NCI-H2107 treated with DMSO at 0.1 percent for 48 hours (cell line): ENCODE results near the gene FN3KRP.

Source experiments
- DNase-seq: peaks from one replicate; lab custom pipeline; 2025; ENCODE audit not compliant: unreplicated experiment; lab: John Stamatoyannopoulos, UW

Gene FN3KRP

DNA sequence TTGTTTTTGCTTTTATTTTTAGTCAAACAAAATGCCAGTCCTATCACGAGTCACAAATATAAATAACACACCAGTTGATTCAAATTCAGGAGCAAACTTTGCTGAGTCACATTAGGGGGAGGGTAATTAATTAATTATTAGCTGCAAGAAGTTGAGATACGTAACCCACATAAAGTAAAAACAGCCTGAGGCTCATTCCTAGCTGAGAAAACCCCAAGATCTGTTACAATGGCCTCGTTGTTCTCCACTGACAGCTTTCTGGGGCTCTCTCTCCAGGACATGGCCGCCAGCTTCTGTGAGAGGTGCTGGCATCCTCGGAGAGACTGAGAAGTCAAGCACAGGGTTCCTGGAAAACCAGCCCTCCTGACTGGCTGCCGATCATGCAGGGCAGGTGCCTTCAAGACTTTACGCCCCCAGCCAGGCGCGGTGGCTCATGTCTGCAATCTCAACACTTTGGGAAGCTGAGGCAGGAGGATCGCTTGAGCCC, 29.1 kb upstream of the FN3KRP start:
- no peak for DNase-seq

DNA sequence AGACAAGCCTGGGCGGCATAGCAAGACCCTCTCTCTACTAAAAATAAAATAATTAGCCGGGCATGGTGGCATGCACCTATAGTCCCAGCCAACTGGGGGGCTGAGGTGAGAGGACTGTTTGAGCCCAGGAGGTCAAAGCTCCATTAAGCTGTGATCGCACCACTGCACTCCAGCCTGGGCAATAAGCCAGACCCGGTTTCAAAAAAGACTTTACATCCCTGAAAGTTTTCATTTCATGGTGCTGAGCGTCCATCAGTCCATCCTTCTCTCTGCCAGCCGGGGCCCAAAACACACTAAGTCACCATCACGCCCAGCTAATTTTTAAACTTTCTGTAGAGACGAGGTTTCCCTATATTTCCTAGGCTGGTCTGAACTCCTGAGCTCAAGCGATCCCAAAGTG, 28.6 kb upstream of the FN3KRP start:
- DNase-seq: no peak

DNA sequence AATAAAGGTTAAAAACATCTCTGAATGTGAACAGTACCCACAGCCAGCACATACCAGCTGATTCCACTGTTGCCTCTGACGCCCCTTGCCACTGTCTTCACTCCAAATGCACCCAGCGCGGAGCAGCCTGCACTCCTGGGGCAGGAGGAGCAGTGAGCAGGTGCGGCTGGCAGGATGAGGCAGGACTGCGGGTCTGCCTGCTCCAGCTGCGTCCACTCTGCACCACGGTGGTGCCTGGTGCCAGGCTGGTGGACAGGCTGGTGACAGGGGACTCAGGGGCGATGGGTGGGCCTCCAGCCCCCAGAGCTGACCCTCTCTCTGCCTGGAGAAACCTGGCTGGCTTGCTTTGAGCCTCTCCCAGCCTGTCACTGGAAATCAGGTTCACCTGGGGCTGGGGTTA, 27.4 kb upstream of the FN3KRP start:
- DNase-seq: no peak

DNA sequence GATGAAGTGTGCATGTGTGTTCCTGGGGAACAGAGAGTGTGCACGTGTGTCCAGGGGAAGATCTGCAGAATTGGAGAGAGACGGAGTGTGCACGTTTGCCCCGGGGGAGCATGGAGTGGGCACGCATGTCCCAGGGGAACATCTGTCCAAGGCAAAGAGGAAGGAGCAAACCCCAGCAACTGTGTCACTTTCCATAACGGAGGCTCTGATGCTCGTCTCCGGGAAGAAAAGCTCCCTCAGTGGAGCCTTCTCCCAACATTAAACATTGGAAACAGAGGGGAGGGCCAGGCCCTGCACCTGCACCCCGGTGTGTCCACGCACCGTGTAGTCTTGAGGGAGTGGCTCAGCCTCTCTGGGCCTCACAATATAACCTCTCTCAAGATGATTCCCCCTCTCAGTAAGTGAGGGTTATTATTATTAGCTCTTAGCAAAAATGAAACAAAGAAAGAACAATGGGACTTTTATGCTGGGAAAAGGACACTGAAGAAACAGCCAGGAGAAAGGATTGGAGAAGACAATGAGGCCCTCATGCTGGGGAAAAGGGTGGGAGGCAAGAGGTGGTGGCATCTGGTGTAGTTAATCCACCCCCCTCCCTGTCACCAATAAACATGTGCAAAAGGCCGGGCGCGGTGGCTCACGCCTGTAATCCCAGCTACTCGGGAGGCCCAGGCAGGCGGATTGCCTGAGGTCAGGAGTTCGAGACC, 25.6 kb upstream of the FN3KRP start:
- no peak for DNase-seq

DNA sequence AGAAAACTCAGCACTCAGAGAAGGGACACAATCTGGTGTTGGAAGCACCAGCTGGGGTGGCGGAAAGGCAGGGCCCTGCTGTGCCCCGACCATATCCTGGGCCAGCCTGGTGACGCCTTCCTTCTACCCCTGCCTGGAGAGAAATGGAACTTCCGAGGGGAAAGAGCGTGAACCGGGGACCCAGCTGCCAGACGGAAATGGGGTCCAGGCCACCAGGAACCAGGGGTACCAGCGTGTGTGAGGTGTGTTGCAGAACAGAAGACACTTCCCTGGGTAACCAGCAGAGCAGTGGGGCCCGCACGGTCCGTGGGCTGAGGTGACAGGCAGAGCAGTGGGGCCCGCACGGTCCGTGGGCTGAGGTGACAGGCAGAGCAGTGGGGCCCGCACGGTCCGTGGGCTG, 24.8 kb upstream of the FN3KRP start:
- no peak for DNase-seq

DNA sequence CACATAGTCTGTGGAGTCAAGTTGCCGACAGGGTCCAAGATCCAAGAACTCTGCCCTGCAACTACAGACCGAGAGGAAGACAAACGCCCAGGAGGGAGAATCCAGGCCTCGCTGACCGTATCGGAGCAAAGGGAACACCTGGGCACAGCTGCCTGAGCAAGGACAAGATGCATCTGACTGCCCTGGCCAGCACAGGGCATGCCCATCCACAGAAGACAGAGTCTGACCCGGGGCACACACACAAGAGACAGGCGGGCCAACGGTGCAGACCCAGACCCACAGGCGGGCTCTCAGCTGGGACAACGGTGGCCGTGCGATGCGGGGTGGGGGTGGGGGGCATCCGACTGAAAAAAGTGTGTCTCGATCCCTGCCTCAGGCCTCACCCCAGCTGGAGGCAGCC, 24.2 kb upstream of the FN3KRP start:
- no peak for DNase-seq

DNA sequence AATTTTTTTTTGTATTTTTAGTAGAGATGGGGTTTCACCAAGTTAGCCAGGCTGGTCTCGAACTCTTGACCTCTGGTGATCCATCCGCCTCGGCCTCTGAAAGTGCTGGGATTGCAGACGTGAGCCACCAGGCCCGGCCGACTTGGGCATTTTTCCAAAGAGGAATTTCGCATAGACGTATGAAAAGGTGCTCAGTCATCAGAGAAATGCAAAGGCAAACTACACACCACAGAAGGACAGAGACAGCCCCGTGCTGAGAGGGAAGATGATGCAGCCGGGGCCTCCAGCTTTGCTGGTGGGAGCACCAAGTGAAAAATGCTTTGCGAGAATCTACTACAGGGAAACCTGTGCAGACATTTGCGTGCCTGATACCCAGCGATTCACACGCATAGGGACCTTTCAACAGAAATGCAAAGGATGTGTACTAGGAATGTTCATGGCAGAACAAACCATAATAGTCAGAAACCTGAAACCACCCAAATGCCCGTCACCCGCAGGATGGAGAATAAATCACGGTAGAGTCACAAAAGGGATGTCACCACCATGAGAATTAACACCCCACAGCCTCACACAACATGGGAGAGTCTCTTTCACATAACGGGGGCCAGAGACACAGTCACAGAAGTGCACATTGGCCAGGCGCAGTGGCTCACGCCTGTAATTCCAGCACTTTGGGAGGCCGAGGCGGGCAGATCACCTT, 23.2 kb upstream of the FN3KRP start:
- DNase-seq: no peak

DNA sequence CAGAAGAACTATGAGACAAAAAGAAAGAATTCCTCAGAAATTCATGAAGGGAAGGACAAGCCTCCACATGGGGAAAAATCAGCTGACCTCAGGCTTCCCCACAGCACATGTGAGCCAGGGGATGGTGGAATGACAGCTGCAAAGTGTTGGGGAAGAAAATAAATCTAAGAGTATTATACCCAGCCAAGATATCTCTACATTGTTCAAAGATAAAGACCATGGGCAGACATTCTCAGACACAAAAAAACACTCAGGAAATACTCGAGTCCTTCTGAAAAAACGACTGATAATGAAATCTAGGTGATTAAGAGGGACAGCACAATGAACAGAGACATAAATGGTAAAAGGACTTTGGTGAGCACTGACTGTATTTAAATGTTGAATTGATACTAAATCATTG, 21.9 kb upstream of the FN3KRP start:
- no peak for DNase-seq

DNA sequence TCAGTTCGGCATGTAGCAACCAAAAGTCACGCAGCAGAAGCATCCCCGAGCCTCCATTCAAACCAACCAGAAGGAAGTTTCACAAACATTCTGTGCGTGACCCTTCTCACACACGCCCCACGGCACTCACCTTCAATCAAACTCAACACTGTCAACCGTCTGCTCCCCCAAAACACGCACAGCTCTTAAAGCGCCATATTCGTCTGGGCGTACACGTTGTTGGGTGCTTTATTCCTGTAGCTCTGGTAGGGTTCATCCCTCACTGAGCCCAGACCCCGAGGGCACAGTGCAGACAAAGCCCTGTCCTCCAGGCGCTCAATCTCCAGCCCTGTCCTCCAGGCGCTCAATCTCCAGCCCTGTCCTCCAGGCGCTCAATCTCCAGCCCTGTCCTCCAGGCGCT, 20.2 kb upstream of the FN3KRP start:
- no peak for DNase-seq

DNA sequence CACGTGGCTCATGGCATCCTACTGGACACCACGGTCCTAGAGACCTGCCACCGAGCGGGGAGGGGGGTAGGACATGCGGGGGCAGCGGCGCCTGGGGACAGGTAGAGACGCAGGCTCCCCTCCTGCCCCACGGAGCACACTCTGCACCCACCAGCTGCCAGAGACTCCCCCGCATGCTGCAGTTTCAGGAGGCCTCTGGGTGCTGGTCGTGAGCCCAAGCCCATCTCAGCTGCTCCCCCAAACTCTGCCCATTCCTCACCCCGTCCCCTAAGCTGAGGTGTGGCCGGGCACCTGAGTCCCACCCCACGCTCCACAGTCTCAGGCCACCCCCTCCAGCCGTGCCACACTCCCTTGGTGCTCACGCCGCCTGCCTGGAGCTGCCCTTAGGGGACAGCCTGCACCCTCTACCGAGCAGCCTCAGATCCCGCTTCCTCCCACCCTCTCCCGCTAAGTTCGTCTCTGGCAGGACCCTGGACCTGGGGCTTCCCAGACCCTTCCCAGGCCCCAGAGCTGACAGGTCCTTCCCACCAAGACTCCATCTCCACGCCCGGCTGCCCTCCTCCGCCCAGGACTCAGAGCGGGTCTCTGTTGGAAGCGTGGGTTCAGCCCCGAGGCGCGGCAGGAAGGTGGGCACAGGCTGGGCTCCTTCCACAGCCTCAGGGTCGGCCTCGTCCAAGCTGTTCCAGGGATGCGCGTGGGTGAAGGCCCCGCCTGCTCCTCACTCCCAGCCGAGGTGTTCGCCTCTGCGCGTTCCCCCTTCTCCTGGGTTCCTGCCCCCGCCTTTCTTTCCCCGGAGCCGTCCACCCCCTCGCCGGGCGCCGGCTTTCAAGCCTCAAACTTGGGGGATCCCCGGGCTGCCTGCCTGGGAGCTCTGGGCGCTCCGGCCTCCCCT, 19.3 kb upstream of the FN3KRP start:
- DNase-seq: no peak

DNA sequence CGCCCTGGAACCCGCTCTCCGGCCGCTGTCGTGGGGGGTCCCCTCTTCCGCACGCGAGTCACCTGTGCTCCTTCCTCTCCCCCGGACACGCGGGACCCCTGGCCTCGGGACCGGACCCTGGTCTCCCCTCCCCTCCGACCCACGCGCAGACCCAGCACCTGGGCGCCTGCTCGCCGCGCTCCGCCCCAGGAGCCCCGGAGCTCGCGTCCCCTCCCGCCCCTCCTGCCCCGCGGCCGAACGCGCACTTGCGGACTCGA, 18.8 kb upstream of the FN3KRP start:
- no peak for DNase-seq

DNA sequence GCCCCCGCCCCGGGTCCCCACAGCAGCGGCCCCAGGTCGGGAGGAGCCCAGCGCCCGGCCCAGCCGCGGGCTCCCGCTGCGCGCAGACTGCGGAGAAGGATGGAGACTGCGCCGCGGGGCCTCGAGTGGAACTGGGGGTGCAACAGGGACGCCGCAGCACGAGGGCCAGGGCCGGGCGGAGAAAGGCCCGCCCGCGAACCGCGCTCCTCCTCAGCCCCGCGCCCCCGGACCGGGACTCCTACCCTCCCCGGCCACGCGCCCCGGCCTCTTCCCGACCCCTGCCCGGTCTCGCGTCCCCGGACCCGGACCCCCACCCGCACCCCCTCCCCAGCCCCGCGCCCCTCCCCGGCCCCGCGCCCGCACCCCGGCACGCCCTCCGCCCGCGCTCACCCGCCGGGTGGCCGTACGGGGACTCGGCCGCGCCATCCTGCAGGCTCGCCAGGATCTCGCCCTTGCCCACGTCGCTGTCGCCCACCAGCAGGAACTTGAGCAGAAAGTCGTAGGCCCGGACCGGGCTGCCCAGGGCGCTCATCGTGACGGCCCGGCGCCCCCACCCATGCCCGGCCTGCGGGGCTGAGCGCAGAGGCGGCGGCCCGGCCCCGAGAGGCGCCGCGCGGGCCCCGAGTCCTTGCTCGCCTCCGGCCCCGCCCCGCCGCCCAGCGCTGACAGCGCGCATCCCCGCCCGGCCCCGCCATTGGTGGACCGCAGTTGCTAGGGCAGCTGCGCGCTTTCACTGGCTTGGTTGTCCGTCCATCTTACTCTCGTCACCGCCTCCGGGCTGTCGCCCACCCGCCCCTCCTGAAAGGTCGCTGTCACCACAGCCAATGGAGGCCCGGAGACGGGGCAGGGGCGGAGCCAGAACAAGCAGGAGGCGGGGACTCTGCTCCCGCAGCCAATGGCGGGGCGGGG, 18.2 kb upstream of the FN3KRP start, which contains the start of gene RAB40B:
TSS of gene RAB40B (minus strand) at position 634 of the 909 bp plus-strand sequence. CDS start at position 532, 102 bp downstream.
- peak; percentile 90 for DNase-seq

DNA sequence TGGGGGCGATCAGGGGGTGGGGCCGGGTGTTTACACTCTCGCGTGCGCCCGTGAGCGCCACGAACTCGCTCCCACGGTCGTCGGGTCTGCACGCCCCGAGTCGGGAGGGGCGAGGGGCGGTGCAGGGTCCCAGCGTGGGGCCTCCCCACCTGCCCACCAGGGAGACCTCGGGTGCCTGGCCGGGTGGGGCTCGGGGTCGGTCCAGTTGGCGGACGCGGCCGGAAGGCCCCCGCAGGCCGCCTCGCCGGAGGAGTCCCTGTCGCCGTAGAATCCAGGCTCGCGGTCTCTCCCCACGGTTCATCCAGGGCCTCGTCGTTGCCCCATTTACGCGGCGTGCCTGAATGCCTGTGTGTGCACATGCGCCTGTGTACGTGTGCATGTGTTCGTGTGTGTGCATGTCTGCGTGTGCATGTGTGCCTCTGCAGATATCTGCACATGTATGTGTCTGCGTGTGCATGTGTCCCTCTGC, 17.5 kb upstream of the FN3KRP start:
- no peak for DNase-seq

DNA sequence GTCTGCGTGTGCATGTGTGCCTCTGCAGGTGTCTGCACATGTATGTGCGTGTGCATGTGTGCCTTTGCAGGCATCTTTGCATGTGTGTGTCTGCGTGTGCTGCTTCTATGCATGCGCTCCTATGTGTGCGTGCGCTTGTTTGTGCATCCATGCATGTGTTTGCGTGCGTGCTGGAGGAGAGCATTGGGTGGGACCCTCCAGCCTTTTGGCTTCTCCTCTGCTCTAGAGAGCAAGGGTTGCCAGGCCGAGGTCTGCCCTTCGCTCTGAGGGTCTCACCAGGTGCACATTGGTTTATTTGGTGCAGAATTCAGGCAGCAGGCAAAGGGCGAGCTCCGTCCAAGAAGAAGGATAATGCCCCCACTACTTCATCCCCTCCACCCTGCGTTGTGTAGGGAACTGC, 17.0 kb upstream of the FN3KRP start:
- no peak for DNase-seq

DNA sequence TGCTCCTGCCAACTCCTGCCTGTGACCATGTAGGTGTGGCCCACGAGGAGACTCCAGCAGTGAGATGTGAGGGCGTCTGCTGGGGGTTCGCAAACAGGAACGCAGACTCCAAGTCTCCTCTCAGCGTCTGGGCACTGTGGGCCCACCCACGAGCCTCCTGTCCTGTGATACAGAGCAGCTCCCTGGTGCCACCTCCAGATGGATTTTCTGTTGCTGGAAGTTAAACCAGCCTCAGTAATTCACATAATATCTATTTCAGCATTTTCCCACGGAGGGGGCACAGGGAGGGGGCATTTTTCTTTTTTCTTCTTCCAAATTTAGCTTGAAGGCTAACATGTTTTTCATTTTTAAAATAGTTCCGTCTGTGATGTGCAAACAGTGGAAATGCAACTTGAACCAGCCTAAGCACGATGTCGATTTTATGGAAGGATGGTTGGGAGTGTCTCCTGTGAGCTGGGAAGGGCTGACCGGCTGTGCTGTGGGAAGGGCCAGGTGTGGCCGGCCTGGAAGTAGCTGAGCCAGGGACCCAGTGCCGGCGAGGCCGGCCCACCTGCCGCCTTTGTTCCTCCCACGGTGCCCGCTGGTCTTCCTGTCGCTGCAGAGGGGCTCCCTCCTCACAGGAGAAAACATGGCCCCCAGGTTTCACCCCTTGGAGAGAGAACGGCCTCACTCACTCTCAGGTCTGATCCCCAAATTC, 14.1 kb upstream of the FN3KRP start:
- no peak for DNase-seq

DNA sequence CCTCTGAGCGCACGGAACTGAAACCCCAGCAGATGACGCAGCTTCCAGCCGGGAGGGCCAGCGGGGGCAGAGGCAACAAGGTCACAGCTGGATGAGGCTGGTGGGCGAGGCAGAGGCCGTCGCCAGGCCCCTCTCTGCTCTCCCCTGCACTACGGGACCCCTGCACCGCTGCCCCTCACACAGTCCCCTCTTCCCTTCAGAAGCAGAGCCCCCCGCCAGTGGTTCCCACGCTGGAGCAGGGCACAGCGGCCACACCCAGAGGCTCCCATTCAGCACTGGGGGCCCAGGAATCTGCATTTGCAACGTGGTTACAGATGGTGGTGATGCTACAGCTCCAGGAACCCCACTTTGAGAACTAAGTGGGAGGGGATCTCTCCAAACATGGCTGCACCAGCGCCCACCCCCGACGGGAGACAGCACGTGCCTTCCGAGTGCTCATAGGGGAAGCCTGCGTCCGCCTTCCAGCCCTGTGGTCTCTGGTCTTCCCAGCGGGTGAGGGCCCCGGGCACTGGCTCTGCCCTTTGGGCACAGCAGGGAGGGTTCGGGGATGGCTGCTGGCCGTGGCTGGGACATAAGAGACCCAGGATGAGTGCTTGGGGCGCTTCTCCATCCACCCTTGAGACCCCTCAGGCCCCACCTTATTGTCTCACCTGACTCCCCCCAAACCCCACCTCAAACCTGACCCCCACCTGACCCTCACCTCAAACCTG, 13.3 kb upstream of the FN3KRP start:
- no peak for DNase-seq

DNA sequence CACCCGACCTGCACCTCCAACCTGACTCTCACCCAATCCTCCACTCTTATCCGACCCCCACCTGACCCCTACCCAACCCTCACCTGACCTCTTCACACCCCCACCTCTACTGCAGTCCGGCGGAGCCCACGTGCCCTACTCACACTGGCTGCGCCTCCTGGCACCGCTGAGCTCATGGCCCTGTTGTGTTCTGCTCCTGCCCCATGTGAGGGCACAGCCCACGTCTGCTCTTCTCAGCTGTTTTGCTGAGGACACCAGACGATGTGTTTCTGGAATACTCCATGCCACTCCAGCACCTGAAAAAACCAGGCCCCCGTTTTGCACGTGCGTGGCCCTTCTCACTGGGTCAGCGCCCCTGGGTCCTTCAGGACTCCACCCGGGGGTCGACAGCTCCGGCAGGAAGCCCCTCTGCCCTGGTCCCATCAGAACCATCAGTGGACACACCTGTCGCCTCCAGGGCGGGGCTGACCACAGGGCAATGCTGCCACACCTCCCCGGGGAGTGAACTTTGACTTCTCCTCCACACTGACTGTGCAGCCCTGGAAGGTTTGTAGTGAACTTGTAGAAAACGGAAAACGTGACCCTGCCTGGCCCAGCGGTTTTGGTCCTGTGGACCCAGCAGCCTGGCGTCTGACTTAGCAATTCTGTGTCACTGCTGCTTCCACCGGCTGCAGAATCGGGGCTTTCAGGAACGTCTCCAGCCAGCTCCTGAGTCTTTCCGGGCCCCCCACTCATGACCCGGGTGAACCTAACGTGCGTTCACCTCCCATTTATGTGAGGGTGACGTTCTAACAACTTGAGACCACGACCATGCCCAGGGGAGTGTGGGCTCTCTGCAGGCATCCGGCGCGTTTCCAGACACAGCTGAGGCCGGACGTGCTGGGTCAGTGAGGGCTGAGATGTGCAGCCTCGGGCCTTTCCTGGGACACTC, 12.3 kb upstream of the FN3KRP start:
- no peak for DNase-seq

DNA sequence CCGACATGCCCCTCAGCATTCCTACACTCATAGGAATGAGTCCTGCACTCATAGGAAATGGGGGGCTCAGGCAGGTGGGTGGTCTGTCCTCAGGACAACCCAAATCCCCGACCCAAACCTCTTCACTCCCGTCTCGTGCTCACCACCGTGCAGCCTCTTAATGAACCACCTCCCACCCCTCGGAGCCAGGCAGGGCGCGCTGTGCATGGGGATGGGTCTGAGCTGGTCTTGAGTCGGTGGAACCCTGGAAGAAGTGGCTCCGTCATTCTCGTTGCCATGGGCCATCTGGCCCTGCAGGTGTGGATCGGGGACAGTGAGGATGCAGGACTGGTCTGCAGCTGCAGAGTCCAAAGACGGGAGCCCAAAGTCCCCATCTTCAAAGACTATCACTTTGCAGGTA, 11.6 kb upstream of the FN3KRP start:
- no peak for DNase-seq
